ENCODE data around the gene PTPRU.

DNA sequence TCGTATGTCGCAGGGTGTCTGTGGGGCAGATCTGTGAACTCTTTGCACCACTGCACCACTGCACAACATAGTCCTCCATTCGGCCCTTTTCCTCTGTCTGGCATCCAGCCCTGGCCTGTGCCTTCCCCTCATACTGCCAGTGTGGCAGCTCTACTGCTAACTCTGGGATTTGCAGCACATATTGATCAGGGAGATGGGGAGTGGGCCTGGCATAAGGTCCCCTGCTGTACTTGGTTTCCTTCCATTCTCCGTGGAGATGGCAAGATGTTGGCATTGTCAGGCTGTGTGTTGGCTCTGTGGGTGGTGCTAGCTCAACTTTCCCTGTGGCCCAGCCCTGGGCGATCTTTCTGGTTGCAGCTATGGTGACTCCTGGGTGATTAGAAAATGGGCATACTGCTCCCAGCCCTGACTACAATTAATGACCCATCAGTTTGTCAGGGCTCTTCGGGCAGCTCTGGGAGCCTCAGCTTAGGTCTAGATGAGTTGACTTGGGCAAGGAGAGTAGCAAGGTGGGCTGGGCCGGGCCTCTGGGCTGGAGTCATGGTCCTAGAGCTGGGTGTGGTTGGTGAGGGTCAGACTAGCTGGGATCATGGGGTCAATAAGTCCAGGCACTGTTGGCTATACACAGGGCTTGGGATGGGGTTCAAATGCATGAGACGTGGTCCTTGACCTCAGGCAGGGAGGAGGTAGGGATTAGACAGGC lies 11.4 kb downstream of the PTPRU start:
- TF ChIP-seq EZH2 (IDR thresholded peaks at IDR 0.05), result no peak
- TF ChIP-seq POLR2AphosphoS5 (IDR thresholded peaks at IDR 0.05; ENCODE audit: borderline replicate concordance, low read depth, low read length), result no peak

All from SK-N-MC (cell line).